GM12878 (cell line): ENCODE results near the gene SLFN14. TPM values are rescaled to one million over a fixed set of nuclear protein-coding genes. Genes with fewer than 3 reads are reported as not detected.

Experiments
- BHLHE40 ChIP-seq, 2 experiments: fragments of 450-650 bp in 1 of 2; IDR thresholded peaks; 2 replicates each; pipeline ENCODE4 v1.6.1; 2011 to 2017; ENCODE audit warnings: low read depth in 2 of 2, borderline replicate concordance in 1 of 2, improper control_type of control experiment in 1 of 2, low read length in 1 of 2, mild to moderate bottlenecking in 1 of 2
- CBX5 ChIP-seq: sonication (generic); IDR thresholded peaks from 2 replicates; pipeline ENCODE4 v1.6.1; 2016; ENCODE audit warnings: low read depth, moderate library complexity, mild to moderate bottlenecking, inconsistent platforms
- E2F8 ChIP-seq: fragments of 450-650 bp; IDR thresholded peaks from 2 replicates; pipeline ENCODE4 v1.6.1; 2018; ENCODE audit warnings: mild to moderate bottlenecking, low read depth, moderate library complexity; ENCODE audit not compliant: partially characterized antibody
- ETV6 ChIP-seq, 2 experiments: fragments of 450-650 bp in 1 of 2; IDR thresholded peaks in 1 of 2; conservative IDR thresholded peaks in 1 of 2; 2 replicates each; pipeline ENCODE4 v1.6.1; 2014; ENCODE audit warnings: antibody characterized with exemption in 1 of 2, borderline replicate concordance in 1 of 2, low read depth in 1 of 2, mild to moderate bottlenecking in 1 of 2, moderate library complexity in 1 of 2
- HDAC6 ChIP-seq: fragments of 200-600 bp; sonication (generic); IDR thresholded peaks from one replicate; pipeline ENCODE4 v1.8.0; 2017; ENCODE audit warnings: antibody characterized with exemption; ENCODE audit not compliant: unreplicated experiment
- JUND ChIP-seq: IDR thresholded peaks from 2 replicates; pipeline ENCODE4 v1.6.1; 2012; ENCODE audit warnings: low read depth, mild to moderate bottlenecking, low read length, improper control_type of control experiment, moderate library complexity
- POU2F2 ChIP-seq: IDR thresholded peaks from 3 replicates; pipeline ENCODE4 v1.6.1; 2011; ENCODE audit warnings: low read depth, mild to moderate bottlenecking, low read length, borderline replicate concordance
- RELA ChIP-seq: fragments of 450-650 bp; IDR thresholded peaks from 2 replicates; pipeline ENCODE4 v1.8.0; 2014; ENCODE audit warnings: borderline replicate concordance; ENCODE audit not compliant: partially characterized antibody
- SREBF1 ChIP-seq: IDR thresholded peaks from 2 replicates; pipeline ENCODE4 v1.6.1; 2012; ENCODE audit warnings: mild to moderate bottlenecking, low read length
- STAT1 ChIP-seq: fragments of 450-650 bp; conservative IDR thresholded peaks from 2 replicates; pipeline ENCODE4 v1.6.1; 2014; ENCODE audit warnings: antibody characterized with exemption, mild to moderate bottlenecking
- polyA plus RNA-seq, 11 experiments: library from polyadenylated mRNA; depleted of rRNA in 4 of 11; unstranded in 6 of 11; stranded (reverse) in 5 of 11; fragments of >200 nt; fragmentation: Nextera tagmentation in 4 of 11; fragmentation: Illumina TruSeq in 1 of 11; extraction: Ambion mirVana in 4 of 11; extraction: Trizol in 1 of 11; gene quantifications; 1 replicate in 1 of 11; 2 replicates in 10 of 11; pipeline versions ENCODE4 v1.2.1 to v1.2.3, GENCODE V29; 2011 to 2016; ENCODE audit warnings: inconsistent platforms in 2 of 11, missing spikeins in 2 of 11, low read depth in 1 of 11
- total RNA-seq, 4 experiments: library from RNA; depleted of rRNA in 3 of 4; stranded (reverse); fragments of >200 nt in 3 of 4; fragmentation: Illumina TruSeq in 1 of 4; extraction: Trizol in 1 of 4; gene quantifications; 2 replicates each; pipeline versions ENCODE4 v1.2.1 to v1.2.3, GENCODE V29; 2013 to 2021
- TF ChIP-seq, protein P1 (sequence below): fragments of 450-650 bp; formaldehyde crosslinking; IDR thresholded peaks from 2 replicates; pipeline ENCODE4 v1.4.0; 2020; ENCODE audit warnings: mild to moderate bottlenecking, moderate library complexity
- TF ChIP-seq, protein P2 (sequence below): IDR thresholded peaks from 2 replicates; pipeline ENCODE4 v1.6.1; 2012; ENCODE audit warnings: low read depth, low read length, improper control_type of control experiment
- TF ChIP-seq, protein P3 (sequence below): IDR thresholded peaks from 2 replicates; pipeline ENCODE4 v1.6.1; 2012; ENCODE audit warnings: improper control_type of control experiment, low read depth, low read length; ENCODE audit not compliant: insufficient replicate concordance

SLFN14 gene
- total and polyA plus RNA-seq, 10 of the 15 experiments (the other 5 are each of a cell fraction or from before 2014, with no cell fraction given) = 0.06 to 0.11 (median 0.06) TPM; not detected in 7

DNA sequence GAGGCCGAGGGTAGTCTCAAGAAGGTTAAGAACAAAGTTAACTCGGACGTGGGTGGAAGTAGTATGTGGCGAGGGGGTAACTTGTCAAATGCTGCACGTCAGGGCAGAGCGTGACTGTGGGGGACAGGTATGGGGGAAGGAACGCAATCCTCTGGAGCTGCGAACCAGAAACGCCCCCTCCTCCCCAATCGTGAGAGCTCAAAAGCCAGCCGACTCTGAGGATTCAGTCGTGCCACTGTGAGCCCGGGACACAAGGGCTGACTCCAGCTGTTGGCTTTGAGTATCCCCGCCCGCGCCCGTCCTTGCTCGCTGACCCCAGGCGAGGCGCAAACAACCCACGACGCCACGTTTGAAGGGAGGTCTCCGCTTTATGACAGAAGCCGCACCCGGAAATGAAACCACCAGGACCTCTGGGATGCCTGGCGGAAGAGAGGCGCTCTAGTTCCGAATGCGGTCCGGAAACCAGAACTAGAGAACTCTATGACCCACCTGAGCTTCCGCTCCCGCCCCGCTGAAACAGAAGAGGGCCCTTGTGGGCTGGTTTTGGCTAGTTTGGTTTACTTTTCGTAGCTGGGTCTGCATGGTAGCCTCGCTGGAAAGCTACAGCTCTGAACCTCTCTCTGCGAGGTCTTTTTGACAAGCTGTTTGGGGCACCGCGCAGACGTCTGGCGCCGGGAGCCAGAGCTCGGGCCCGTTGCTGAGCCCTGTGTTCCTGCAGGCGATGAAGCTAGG is 17.7 kb upstream of the SLFN14 start, which contains the start of gene PEX12 (continued):
- 0 out of 2 replicates have a peak, but pooled peaks have one; percentile 27 for TF ChIP-seq STAT1
- TF ChIP-seq POU2F2 = peak; percentile 71; the same call in 2 of the 3 replicates
- TF ChIP-seq CBX5 = no peak
- peak; percentile 55 for TF ChIP-seq RELA
- TF ChIP-seq SREBF1 = 0 out of 2 replicates have a peak, but pooled peaks have one; percentile 39
- TF ChIP-seq, protein P1, sequence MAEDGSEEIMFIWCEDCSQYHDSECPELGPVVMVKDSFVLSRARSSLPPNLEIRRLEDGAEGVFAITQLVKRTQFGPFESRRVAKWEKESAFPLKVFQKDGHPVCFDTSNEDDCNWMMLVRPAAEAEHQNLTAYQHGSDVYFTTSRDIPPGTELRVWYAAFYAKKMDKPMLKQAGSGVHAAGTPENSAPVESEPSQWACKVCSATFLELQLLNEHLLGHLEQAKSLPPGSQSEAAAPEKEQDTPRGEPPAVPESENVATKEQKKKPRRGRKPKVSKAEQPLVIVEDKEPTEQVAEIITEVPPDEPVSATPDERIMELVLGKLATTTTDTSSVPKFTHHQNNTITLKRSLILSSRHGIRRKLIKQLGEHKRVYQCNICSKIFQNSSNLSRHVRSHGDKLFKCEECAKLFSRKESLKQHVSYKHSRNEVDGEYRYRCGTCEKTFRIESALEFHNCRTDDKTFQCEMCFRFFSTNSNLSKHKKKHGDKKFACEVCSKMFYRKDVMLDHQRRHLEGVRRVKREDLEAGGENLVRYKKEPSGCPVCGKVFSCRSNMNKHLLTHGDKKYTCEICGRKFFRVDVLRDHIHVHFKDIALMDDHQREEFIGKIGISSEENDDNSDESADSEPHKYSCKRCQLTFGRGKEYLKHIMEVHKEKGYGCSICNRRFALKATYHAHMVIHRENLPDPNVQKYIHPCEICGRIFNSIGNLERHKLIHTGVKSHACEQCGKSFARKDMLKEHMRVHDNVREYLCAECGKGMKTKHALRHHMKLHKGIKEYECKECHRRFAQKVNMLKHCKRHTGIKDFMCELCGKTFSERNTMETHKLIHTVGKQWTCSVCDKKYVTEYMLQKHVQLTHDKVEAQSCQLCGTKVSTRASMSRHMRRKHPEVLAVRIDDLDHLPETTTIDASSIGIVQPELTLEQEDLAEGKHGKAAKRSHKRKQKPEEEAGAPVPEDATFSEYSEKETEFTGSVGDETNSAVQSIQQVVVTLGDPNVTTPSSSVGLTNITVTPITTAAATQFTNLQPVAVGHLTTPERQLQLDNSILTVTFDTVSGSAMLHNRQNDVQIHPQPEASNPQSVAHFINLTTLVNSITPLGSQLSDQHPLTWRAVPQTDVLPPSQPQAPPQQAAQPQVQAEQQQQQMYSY (CRISPR knock-in tag) = no peak
- TF ChIP-seq, protein P2, sequence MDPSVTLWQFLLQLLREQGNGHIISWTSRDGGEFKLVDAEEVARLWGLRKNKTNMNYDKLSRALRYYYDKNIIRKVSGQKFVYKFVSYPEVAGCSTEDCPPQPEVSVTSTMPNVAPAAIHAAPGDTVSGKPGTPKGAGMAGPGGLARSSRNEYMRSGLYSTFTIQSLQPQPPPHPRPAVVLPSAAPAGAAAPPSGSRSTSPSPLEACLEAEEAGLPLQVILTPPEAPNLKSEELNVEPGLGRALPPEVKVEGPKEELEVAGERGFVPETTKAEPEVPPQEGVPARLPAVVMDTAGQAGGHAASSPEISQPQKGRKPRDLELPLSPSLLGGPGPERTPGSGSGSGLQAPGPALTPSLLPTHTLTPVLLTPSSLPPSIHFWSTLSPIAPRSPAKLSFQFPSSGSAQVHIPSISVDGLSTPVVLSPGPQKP = peak; percentile 92
- peak; percentile 12 to 63; a peak in 2 of 4 replicates for TF ChIP-seq BHLHE40 (IDR thresholded peaks at IDR 0.05; ENCODE audit: borderline replicate concordance in 1 of 2, low read depth in 2 of 2, low read length in 1 of 2)
- TF ChIP-seq ETV6 (conservative IDR thresholded peaks at IDR 0.05 in 1 of 2, IDR thresholded peaks at IDR 0.05 in 1 of 2; ENCODE audit: borderline replicate concordance in 1 of 2, low read depth in 1 of 2) = peak; percentile 96 to 100
- TF ChIP-seq HDAC6 = no peak
- TF ChIP-seq, protein P3, sequence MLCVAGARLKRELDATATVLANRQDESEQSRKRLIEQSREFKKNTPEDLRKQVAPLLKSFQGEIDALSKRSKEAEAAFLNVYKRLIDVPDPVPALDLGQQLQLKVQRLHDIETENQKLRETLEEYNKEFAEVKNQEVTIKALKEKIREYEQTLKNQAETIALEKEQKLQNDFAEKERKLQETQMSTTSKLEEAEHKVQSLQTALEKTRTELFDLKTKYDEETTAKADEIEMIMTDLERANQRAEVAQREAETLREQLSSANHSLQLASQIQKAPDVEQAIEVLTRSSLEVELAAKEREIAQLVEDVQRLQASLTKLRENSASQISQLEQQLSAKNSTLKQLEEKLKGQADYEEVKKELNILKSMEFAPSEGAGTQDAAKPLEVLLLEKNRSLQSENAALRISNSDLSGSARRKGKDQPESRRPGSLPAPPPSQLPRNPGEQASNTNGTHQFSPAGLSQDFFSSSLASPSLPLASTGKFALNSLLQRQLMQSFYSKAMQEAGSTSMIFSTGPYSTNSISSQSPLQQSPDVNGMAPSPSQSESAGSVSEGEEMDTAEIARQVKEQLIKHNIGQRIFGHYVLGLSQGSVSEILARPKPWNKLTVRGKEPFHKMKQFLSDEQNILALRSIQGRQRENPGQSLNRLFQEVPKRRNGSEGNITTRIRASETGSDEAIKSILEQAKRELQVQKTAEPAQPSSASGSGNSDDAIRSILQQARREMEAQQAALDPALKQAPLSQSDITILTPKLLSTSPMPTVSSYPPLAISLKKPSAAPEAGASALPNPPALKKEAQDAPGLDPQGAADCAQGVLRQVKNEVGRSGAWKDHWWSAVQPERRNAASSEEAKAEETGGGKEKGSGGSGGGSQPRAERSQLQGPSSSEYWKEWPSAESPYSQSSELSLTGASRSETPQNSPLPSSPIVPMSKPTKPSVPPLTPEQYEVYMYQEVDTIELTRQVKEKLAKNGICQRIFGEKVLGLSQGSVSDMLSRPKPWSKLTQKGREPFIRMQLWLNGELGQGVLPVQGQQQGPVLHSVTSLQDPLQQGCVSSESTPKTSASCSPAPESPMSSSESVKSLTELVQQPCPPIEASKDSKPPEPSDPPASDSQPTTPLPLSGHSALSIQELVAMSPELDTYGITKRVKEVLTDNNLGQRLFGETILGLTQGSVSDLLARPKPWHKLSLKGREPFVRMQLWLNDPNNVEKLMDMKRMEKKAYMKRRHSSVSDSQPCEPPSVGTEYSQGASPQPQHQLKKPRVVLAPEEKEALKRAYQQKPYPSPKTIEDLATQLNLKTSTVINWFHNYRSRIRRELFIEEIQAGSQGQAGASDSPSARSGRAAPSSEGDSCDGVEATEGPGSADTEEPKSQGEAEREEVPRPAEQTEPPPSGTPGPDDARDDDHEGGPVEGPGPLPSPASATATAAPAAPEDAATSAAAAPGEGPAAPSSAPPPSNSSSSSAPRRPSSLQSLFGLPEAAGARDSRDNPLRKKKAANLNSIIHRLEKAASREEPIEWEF = no peak
- peak; percentile 76 for TF ChIP-seq E2F8
- no peak for TF ChIP-seq JUND
